HL-60 (cell line): Measurements from ENCODE around the gene KCNJ3.

Experiments
- DNase-seq, 2 experiments: peaks; one replicate each; pipeline ENCODE4 v3.0.0-alpha.2; 2010 to 2020; ENCODE audit warnings: low read depth in 1 of 2, low spot score in 1 of 2
- H3K27ac ChIP-seq: fragments of 250-450 bp; sonication (Bioruptor Pico); replicated peaks from 2 replicates; pipeline ENCODE4 v1.5.1; 2020; ENCODE audit warnings: mild to moderate bottlenecking, moderate library complexity
- H3K27me3 ChIP-seq: fragments of 250-450 bp; sonication (Bioruptor Pico); 2 replicates; pipeline ENCODE4 v1.5.1; 2021; ENCODE audit warnings: mild to moderate bottlenecking, moderate library complexity; ENCODE audit not compliant: insufficient read depth, poor library complexity, severe bottlenecking
- H3K4me3 ChIP-seq: replicated peaks from 2 replicates; pipeline ENCODE4 v1.5.1; 2011; ENCODE audit warnings: mild to moderate bottlenecking, control low read depth, low read length; ENCODE audit not compliant: insufficient read depth
- GABPA ChIP-seq: IDR thresholded peaks from 2 replicates; pipeline ENCODE4 v1.6.1; 2012; ENCODE audit warnings: low read depth
- POLR2AphosphoS5 ChIP-seq: IDR thresholded peaks from 2 replicates; pipeline ENCODE4 v1.6.1; 2012; ENCODE audit warnings: low read depth
- SPI1 ChIP-seq: IDR thresholded peaks from 2 replicates; pipeline ENCODE4 v1.6.1; 2012; ENCODE audit warnings: low read depth, mild to moderate bottlenecking, borderline replicate concordance
- long read RNA-seq: library from polyadenylated mRNA; unstranded; transcript quantifications from one replicate; pipeline ENCODE4 v2.0.0, GENCODE V29; 2020
- TF ChIP-seq, protein P1 (sequence below): IDR thresholded peaks from one replicate; pipeline ENCODE4 v1.5.1; 2011; ENCODE audit warnings: low read length, control low read depth, inconsistent platforms; ENCODE audit not compliant: insufficient read depth
- TF ChIP-seq, protein P2 (sequence below): IDR thresholded peaks from 2 replicates; pipeline ENCODE4 v1.6.1; 2012; ENCODE audit warnings: low read depth; ENCODE audit not compliant: insufficient replicate concordance

The KCNJ3 gene, protein sequence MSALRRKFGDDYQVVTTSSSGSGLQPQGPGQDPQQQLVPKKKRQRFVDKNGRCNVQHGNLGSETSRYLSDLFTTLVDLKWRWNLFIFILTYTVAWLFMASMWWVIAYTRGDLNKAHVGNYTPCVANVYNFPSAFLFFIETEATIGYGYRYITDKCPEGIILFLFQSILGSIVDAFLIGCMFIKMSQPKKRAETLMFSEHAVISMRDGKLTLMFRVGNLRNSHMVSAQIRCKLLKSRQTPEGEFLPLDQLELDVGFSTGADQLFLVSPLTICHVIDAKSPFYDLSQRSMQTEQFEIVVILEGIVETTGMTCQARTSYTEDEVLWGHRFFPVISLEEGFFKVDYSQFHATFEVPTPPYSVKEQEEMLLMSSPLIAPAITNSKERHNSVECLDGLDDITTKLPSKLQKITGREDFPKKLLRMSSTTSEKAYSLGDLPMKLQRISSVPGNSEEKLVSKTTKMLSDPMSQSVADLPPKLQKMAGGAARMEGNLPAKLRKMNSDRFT
- long read RNA-seq: 0 reads

DNA sequence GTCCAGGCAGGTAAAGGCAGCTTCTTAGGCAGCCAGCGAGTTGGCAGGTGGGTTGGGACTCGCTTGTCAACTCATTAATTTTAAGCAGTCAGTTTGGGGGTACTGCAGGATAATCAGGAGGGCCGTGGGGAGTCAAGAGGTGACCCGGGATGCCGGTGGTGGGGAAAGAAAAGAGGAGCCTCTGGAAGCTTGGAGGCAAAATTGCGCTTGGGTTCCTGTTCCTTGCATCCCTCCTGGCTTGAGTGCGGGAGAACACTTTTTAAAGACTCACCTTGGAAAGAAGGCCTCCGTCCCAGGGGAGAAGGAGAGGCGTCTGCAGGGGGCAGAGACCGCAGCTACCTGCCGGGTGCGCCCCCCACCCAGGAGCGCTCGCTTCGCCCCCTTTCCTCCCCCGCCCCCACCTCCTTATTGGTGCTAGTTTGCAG lies at the start of gene KCNJ3:
Gene KCNJ3 (plus strand): TSS at position 400 of the 425 bp plus-strand sequence. CDS start 81 bp downstream, outside the sequence.
- Histone ChIP-seq H3K4me3 (no peak within 1 kb of the TSS), H3K27ac (no peak within 1 kb of the TSS), H3K27me3 (peaks cover 9% of the 10 kb centered on the region)
- no peak for DNase-seq
- TF ChIP-seq SPI1 (no peak), POLR2AphosphoS5 (no peak), GABPA (no peak)
- TF ChIP-seq, protein P1, sequence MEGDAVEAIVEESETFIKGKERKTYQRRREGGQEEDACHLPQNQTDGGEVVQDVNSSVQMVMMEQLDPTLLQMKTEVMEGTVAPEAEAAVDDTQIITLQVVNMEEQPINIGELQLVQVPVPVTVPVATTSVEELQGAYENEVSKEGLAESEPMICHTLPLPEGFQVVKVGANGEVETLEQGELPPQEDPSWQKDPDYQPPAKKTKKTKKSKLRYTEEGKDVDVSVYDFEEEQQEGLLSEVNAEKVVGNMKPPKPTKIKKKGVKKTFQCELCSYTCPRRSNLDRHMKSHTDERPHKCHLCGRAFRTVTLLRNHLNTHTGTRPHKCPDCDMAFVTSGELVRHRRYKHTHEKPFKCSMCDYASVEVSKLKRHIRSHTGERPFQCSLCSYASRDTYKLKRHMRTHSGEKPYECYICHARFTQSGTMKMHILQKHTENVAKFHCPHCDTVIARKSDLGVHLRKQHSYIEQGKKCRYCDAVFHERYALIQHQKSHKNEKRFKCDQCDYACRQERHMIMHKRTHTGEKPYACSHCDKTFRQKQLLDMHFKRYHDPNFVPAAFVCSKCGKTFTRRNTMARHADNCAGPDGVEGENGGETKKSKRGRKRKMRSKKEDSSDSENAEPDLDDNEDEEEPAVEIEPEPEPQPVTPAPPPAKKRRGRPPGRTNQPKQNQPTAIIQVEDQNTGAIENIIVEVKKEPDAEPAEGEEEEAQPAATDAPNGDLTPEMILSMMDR: no peak
- TF ChIP-seq, protein P2, sequence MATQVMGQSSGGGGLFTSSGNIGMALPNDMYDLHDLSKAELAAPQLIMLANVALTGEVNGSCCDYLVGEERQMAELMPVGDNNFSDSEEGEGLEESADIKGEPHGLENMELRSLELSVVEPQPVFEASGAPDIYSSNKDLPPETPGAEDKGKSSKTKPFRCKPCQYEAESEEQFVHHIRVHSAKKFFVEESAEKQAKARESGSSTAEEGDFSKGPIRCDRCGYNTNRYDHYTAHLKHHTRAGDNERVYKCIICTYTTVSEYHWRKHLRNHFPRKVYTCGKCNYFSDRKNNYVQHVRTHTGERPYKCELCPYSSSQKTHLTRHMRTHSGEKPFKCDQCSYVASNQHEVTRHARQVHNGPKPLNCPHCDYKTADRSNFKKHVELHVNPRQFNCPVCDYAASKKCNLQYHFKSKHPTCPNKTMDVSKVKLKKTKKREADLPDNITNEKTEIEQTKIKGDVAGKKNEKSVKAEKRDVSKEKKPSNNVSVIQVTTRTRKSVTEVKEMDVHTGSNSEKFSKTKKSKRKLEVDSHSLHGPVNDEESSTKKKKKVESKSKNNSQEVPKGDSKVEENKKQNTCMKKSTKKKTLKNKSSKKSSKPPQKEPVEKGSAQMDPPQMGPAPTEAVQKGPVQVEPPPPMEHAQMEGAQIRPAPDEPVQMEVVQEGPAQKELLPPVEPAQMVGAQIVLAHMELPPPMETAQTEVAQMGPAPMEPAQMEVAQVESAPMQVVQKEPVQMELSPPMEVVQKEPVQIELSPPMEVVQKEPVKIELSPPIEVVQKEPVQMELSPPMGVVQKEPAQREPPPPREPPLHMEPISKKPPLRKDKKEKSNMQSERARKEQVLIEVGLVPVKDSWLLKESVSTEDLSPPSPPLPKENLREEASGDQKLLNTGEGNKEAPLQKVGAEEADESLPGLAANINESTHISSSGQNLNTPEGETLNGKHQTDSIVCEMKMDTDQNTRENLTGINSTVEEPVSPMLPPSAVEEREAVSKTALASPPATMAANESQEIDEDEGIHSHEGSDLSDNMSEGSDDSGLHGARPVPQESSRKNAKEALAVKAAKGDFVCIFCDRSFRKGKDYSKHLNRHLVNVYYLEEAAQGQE: no peak

DNA sequence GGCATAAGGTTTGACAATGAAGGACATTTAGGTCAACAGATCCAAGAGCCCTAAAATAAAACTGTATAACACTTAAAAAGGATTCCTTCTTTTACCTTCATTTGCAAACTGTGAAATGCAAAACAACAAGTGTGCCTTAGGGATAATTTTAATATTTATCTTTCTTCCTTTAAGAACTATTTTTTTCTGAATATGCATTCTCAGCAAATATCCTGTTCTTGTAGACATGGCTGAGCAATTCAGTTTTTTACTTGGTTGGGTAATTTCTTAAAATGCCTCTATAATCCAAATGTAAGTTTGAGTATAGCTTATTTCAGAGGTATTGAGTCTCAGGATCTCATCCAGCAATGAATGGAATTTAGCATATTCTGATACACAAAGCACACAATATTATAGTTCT lies 43.0 kb upstream of the KCNJ3 start:
- H3K27ac ChIP-seq: no peak overlapping the region
- no peak for DNase-seq
- TF ChIP-seq, protein P1: no peak
- TF ChIP-seq SPI1 (no peak), GABPA (no peak), POLR2AphosphoS5 (no peak)
- TF ChIP-seq, protein P2: no peak
- no peaks in the 10 kb centered on the region for H3K27me3 ChIP-seq
- no peak overlapping the region for H3K4me3 ChIP-seq

DNA sequence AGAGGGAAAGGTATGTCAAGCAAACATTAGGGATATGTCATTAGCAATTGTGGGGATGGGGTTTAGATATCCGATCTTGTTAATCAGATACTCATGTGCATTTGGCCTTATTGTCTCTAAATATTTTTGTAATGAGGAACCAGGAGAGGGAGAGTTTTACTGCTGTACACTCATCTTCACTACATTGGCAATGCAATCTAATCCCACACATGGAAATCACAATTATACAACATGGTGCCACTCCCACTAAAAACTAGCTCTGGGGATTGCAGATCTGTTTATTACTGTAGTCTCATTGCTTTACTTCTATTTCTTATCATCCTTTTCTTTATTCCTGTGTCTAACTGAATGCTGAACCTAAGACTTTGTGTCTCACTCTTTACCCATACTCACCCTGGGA lies 39.6 kb upstream of the KCNJ3 start:
- H3K4me3 ChIP-seq: no peak overlapping the region
- no peak for DNase-seq
- no peaks in the 10 kb centered on the region for H3K27me3 ChIP-seq
- no peak for TF ChIP-seq POLR2AphosphoS5
- TF ChIP-seq, protein P2: no peak
- no peak overlapping the region for H3K27ac ChIP-seq
